HG03378 (cell line): ENCODE measurements around the gene IGFALS.

ENCODE experiments used
- ATAC-seq: cut with Tn5 transposase; IDR thresholded peaks from one replicate; pipeline ENCODE4 v1.9.1; 2021; ENCODE audit warnings: mild to moderate bottlenecking, moderate library complexity; ENCODE audit not compliant: unreplicated experiment

IGFALS gene

DNA sequence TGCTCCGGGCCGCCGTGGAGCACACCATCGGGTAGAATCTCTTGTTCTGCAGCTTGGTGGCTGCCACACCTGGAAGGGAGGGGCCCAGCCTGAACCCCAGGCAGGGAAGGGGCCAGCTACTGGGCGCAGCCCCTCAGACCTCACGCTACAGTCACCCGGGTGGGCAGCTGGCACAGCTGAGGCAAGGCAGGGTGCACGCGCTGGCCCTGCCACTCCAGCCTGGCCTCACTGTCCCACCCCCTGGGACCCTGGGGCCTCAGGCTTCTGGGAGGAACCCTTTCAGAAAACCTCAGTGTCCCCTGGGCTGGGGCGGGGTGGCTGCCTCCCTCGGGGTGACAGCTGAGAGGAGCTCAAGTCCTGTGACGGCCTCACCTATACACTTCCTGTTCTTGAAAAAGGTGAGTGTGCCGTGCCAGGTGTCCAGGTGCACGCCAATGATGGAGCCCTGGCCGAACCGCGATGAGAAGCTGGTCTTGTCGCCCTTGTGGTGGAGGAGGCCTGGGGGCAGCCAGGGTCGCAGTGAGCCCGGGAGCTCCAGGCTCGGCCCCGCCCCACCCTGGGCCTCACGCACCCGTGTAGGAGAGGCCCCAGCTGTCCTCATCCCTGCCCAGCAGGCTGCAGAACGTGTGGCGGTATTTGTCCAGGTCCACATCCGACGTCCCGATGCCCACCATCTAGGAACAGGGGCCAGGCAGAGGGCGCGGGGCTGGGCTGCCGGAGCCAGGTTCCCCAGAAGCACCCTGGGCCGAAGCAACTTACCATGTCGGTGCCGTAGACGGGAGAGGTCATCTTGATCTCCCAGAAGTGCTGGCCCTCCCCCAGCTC is 15.9 kb downstream of the IGFALS start:
- no peak for ATAC-seq

- ATAC-seq = no peak
Observed at GRCh38 chr16:1776991-1777374, 16.5 kb downstream of the IGFALS start.

GRCh38 chr16:1776672-1776955 is 16.9 kb downstream of the IGFALS start:
- ATAC-seq = no peak

DNA sequence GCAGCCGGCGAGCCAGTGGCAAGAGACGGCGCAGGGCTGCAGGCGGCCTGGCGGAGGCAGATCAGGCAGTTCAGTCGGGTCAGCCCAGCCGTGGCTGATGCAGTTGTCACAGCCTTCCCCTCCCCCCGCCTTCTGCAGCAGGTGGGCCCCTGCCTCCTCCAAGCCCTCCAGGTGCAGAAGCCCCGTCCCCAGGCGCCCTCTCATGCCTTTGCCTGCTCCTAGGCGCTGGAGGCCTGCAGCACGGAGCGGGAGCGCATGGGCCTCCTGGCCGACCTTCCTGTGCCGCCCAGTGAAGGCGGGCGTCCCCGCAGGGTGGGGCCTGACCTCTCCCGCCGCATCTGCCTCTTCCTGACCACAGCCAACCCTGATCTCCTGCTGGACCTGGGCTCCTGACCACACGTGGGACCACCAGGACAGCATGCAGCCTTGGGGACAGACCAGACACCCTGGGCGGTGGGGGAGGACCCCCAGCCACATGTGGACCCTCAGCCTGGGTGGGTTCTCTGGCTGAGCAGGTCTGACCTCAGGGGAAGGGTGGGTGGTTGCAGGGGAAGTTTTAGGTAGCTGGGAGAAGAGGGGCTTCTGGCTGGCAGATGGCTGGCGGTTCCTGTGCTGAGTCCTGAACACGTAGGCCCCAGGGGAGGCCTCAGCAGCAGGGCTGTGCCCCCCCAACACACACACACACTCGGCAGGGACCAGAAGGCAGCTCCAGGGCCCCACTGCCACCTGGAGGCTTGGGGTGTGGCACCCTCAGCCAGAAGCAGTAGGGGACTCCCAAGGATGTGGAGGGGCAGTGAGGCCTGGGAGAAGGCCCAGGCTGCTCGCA is 17.4 kb downstream of the IGFALS start:
- ATAC-seq = no peak

GRCh38 chr16:1775006-1775845 is 18.3 kb downstream of the IGFALS start:
- ATAC-seq = no peak

- ATAC-seq = no peak
Observed at GRCh38 chr16:1774448-1774780, 19.1 kb downstream of the IGFALS start.

DNA sequence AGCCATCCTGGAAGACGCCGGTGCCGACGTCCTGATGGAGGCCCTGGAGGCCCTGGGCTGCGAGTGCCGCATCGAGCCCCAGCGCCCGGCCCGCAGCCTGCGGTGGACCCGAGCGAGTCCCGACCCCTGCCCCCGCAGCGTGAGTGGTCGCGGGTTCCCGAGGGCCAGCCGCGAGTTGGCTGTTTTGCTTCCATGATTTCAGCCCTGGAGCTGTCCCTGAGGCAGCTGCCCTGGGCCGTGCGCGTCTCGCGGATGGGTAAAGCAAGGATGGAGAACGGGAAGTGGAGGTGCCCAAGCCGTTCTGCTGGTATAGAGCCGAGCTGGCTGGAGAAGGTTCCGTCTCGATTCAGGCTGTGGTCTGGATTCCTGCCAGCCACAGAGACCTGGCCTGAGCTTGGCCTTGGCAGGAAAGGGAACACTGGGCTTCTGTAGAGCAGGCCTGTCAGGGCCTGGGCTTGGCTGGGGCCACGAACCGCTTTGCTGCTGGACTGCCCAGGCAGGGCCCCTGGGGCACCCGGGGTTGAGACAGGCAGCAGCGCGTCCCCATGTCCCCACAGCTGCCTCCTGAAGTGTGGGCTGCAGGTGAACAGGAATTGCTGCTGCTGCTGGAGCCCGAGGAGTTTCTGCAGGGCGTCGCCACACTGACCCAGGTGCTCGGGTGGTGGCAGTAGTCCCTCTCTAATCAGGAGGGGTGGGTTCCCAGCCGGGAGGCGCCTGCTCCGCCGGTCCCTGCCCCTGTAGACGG is 19.6 kb downstream of the IGFALS start:
- ATAC-seq = no peak

- ATAC-seq = no peak
Observed at GRCh38 chr16:1772908-1773702, 20.4 kb downstream of the IGFALS start, which contains the start of gene MRPS34. Gene MRPS34, minus strand, starts transcription at chr16:1773134. Its CDS starts 15 bp downstream, at chr16:1773119.

- ATAC-seq = no peak
Observed at GRCh38 chr16:1772362-1772907, 21.1 kb downstream of the IGFALS start, which contains the start of gene EME2. Gene EME2, plus strand, starts transcription at chr16:1772810. Its CDS starts 418 bp downstream, at chr16:1773228.

- no peak for ATAC-seq
Observed at GRCh38 chr16:1771864-1772361, 21.6 kb downstream of the IGFALS start.

DNA sequence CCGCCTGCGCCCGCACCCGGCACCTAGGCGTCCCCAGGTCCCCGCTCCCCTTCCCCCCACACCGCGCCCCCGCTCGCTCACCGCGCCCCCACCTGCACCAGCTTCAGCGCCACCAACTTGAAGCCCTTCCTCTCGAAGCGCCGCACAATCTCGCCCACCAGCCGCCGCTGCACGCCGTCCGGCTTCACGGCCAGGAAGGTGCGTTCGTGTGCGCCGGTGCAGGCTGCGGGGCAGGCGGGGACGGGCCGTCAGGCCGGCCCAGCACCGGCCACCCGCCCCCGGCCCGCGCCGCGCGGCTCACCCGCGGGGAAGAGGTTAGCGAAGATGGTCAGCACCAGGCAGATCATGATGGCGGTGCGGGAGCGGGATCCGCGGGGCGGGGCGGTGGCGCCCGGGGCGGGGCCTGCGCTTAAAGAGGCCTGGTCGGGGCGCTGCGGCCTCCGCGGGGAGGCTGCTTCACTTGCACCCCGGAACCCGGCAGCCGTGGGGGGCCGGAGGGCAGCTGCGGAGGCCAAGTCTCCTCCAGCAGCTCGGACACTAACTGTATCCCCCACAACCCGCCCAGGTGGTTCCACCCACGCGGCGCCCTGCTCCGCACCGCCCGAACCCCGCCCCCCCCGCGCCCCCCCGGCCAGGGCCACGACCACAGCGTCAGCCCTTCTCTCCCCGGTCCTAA is 22.2 kb downstream of the IGFALS start, which contains the start of gene NME3:
Gene NME3 (minus strand): TSS at position 356 of the 676 bp plus-strand sequence. CDS start 9 bp downstream, at position 347.
- no peak for ATAC-seq

- ATAC-seq = no peak
Observed at GRCh38 chr16:1770328-1771187, 22.9 kb downstream of the IGFALS start.

GRCh38 chr16:1769402-1770300 is 23.9 kb downstream of the IGFALS start:
- ATAC-seq = no peak

DNA sequence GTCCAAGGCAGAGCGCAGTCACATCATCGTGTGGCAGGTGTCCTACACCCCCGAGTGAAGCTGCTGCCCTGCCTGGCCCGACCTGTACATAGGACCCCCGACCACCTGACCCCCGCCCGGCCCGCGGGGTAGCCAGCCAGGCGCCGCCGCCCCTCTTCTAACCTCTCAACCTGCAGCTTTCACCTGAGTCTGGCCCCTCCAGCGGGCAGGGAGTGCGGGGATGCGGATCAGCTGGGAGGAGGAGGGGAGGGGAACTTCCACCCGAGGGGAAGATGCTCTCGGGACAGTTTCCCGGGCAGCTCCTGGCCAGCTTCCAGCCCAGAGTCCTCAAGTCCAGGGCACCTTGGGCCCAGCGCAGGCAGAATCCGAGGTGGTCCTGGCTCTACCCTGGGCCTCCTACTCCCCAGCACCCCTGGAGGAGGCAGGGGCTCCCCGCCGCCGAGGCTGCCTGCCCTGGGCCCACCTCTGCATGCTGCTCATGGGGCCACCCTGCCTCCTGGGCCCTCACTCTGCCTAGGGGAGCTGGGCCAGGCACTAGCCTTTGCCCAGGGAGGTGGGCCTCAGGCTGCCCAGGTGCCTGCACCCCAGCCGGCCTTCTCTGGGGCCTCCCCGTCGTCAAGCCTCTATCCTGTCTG is 24.6 kb downstream of the IGFALS start:
- ATAC-seq = no peak

GRCh38 chr16:1768061-1768766 is 25.3 kb downstream of the IGFALS start:
- ATAC-seq = no peak
